PC-9 (cell line): ENCODE measurements around the gene CTBP2. TPM values are rescaled to one million over a fixed set of nuclear protein-coding genes. Genes with fewer than 3 reads are reported as not detected.

Experiments used
- Bru-seq: library from RNA; stranded (reverse); fragments of 400-500 nt; gene quantifications from one replicate; lab custom pipeline; 2021; lab: Mats Ljungman, UMichigan
- BruChase-seq, 2 experiments: library from RNA; stranded (reverse); fragments of 400-500 nt; gene quantifications; one replicate each; lab custom pipeline; 2021; lab: Mats Ljungman, UMichigan
- BruUV-seq: library from RNA; stranded (reverse); fragments of 400-500 nt; replicated peaks from 2 replicates; lab custom pipeline; 2021; lab: Mats Ljungman, UMichigan
- CTCF ChIA-PET: fragments of 300-600 bp; sonication (Branson Sonifier 250); formaldehyde crosslinking; loops from one replicate; lab custom pipeline; 2022; ENCODE audit warnings: antibody characterized with exemption; lab: Charles Lee
- POLR2A ChIA-PET: fragments of 300-600 bp; sonication (Branson Sonifier 250); formaldehyde crosslinking; loops from one replicate; lab custom pipeline; 2022; ENCODE audit warnings: antibody characterized with exemption; ENCODE audit not compliant: unreplicated experiment; lab: Charles Lee
- DNase-seq, 2 experiments: peaks; one replicate each; pipeline versions ENCODE4 v3.0.0 to v3.0.0-alpha.2; 2015 to 2022; ENCODE audit warnings: mixed read lengths in 1 of 2
- H2AFZ ChIP-seq: fragments of 200-600 bp; sonication (generic); 2 replicates; pipeline ENCODE4 v1.8.1; 2017; ENCODE audit warnings: antibody characterized with exemption
- H3F3A ChIP-seq: fragments of 200-600 bp; sonication (generic); 2 replicates; pipeline ENCODE4 v1.8.1; 2017; ENCODE audit warnings: antibody characterized with exemption, mild to moderate bottlenecking, low read depth; ENCODE audit not compliant: insufficient read depth
- H3K27ac ChIP-seq: fragments of 200-600 bp; sonication (generic); 2 replicates; pipeline ENCODE4 v1.6.1; 2016; ENCODE audit warnings: mixed run types
- H3K27me3 ChIP-seq: fragments of 200-600 bp; sonication (generic); 2 replicates; pipeline ENCODE4 v1.6.1; 2016; ENCODE audit warnings: low read depth, mixed run types; ENCODE audit not compliant: insufficient read depth
- H3K36me3 ChIP-seq: fragments of 200-600 bp; sonication (generic); 2 replicates; pipeline ENCODE4 v1.6.1; 2016; ENCODE audit warnings: low read depth, mixed run types
- H3K4me1 ChIP-seq: fragments of 200-600 bp; sonication (generic); replicated peaks from 2 replicates; pipeline ENCODE4 v1.6.1; 2016; ENCODE audit warnings: mixed run types; ENCODE audit not compliant: insufficient read depth
- H3K4me2 ChIP-seq: fragments of 200-600 bp; sonication (generic); 2 replicates; pipeline ENCODE4 v1.6.1; 2017; ENCODE audit warnings: mixed run types
- H3K4me3 ChIP-seq: fragments of 200-600 bp; sonication (generic); 2 replicates; pipeline ENCODE4 v1.6.1; 2016; ENCODE audit warnings: mixed run types
- H3K79me2 ChIP-seq: fragments of 200-600 bp; sonication (generic); 2 replicates; pipeline ENCODE4 v1.6.1; 2017; ENCODE audit warnings: low read depth, mixed run types
- H3K9me2 ChIP-seq: fragments of 200-600 bp; sonication (generic); 2 replicates; pipeline ENCODE4 v1.8.1; 2017; ENCODE audit warnings: mild to moderate bottlenecking; ENCODE audit not compliant: insufficient read depth
- H3K9me3 ChIP-seq: fragments of 200-600 bp; sonication (generic); 2 replicates; pipeline ENCODE4 v1.8.1; 2016; ENCODE audit warnings: low read depth; ENCODE audit not compliant: insufficient read depth
- H4K20me1 ChIP-seq: fragments of 200-600 bp; sonication (generic); 2 replicates; pipeline ENCODE4 v1.8.1; 2017; ENCODE audit not compliant: insufficient read depth
- CTCF ChIP-seq: fragments of 200-600 bp; sonication (generic); conservative IDR thresholded peaks from 2 replicates; pipeline ENCODE4 v1.6.1; 2017; ENCODE audit warnings: mixed run types, antibody characterized with exemption, mild to moderate bottlenecking, moderate library complexity
- EZH2 ChIP-seq: fragments of 200-600 bp; sonication (generic); IDR thresholded peaks from 2 replicates; pipeline ENCODE4 v1.8.0; 2017; ENCODE audit warnings: antibody characterized with exemption, low read depth
- intact Hi-C: fragments of 100-400 bp; cut with micrococcal nuclease; formaldehyde crosslinking; loops from one replicate; pipeline ENCODE4 v1.10.0; 2022; ENCODE audit not compliant: unreplicated experiment
- long read RNA-seq: library from polyadenylated mRNA; stranded (forward); transcript quantifications from one replicate; pipeline ENCODE4 v2.0.0, GENCODE V29; 2022
- total RNA-seq: library from RNA; stranded (reverse); gene quantifications from 2 replicates; pipeline ENCODE4 v1.2.3, GENCODE V29; 2021

The CTBP2 gene
- 60.5 and 64.4 TPM in 2 replicates for total RNA-seq
- percentile 84 among the genes with signal in this experiment for Bru-seq, nascent RNA
- percentile 90 among the genes with signal in this experiment for BruChase-seq, experiment 1, labeled RNA remaining after a 2-hour chase
- BruChase-seq, experiment 2, labeled RNA remaining after a 6-hour chase: percentile 80 among the genes with signal in this experiment
- long read RNA-seq, full-length matches to known transcripts: 18 of 74 reads
- long read RNA-seq, partial matches to known transcripts: 9 of 74 reads
- long read RNA-seq, other reads (novel, unspliced or antisense): 47 of 74 reads

GRCh38 chr10:125159932-125160855 lies at the start of gene CTBP2:
Gene CTBP2 (minus strand): TSS chr10:125160563.
- Histone ChIP-seq H3K27me3 (no peaks in the 10 kb centered on the region), H3K4me3 (peak within 1 kb of the TSS; percentile 72), H3K36me3 (no peaks in the 10 kb centered on the region), H3K9me2 (no peaks in the 10 kb centered on the region), H3K4me2 (peak within 1 kb of the TSS; percentile 90), H3F3A (peaks cover 22% of the 10 kb centered on the region), H3K79me2 (peaks cover 37% of the 10 kb centered on the region), H3K4me1 (peaks cover 26% of the 10 kb centered on the region), H2AFZ (peak within 1 kb of the TSS; percentile 86; the same call in 1 of the 2 replicates), H4K20me1 (peaks cover 23% of the 10 kb centered on the region), H3K9me3 (no peaks in the 10 kb centered on the region), H3K27ac (peak within 1 kb of the TSS; percentile 95)
- TF ChIP-seq CTCF: no peak
- no peak for TF ChIP-seq EZH2
- BruUV-seq: no TSS peak
- intact Hi-C loops: loop anchor here (2.0 to 10.0 kb wide), 6 partner anchors 38 to 531 kb away; no protein-coding TSS in a partner anchor
- CTCF ChIA-PET: interaction anchor here (0.6 kb wide), 1 partner anchor 72 kb away, joined by 8 read pairs; no protein-coding TSS in a partner anchor
- POLR2A ChIA-PET: interaction anchor here (0.6 to 0.7 kb wide), 5 partner anchors 72 to 559 kb away, joined by 6 to 18 read pairs (median 8); partner anchors contain the start of gene EDRF1
- DNase-seq: peak in 1 of 2 experiments; percentile 50

- no peaks in the 10 kb centered on the region for H4K20me1 ChIP-seq
- no TSS peak for BruUV-seq
- no peaks in the 10 kb centered on the region for H3K79me2 ChIP-seq
- no peaks in the 10 kb centered on the region for H3F3A ChIP-seq
- DNase-seq: no peak
- no peak overlapping the region for H3K4me3 ChIP-seq
- H2AFZ ChIP-seq: no peak overlapping the region
- POLR2A ChIA-PET: no interaction called here
- H3K27ac ChIP-seq: no peak overlapping the region
- CTCF ChIA-PET: interaction anchor here (0.7 kb wide), 1 partner anchor 107 kb away, joined by 7 read pairs; no protein-coding TSS in a partner anchor
- H3K9me2 ChIP-seq: no peaks in the 10 kb centered on the region
- TF ChIP-seq EZH2: no peak
- no peak for TF ChIP-seq CTCF
- H3K36me3 ChIP-seq: no peaks in the 10 kb centered on the region
- intact Hi-C loops: no loop called here
- no peaks in the 10 kb centered on the region for H3K4me1 ChIP-seq
- no peak overlapping the region for H3K4me2 ChIP-seq
- H3K27me3 ChIP-seq: no peaks in the 10 kb centered on the region
- H3K9me3 ChIP-seq: no peaks in the 10 kb centered on the region; the same call in 1 of the 2 replicates
Measured at GRCh38 chr10:125209591-125210355, 49.4 kb upstream of the CTBP2 start.
